GM19324 (cell line): Measurements from ENCODE around the gene FIBCD1.
"Not testable (repeated sequence)": the region's sequence is repeated elsewhere in the genome, so short reads cannot be mapped to it uniquely, and the experiment has no call there.

Experiments used
- ATAC-seq: cut with Tn5 transposase; IDR thresholded peaks from one replicate; pipeline ENCODE4 v1.9.1; 2021; ENCODE audit warnings: mild to moderate bottlenecking, moderate library complexity; ENCODE audit not compliant: unreplicated experiment, low FRiP score

FIBCD1 gene

GRCh38 chr9:130955947-130956621 is 17.0 kb upstream of the FIBCD1 start:
- ATAC-seq, result no peak

GRCh38 chr9:130954925-130955324 is 15.9 kb upstream of the FIBCD1 start:
- ATAC-seq, result not testable (repeated sequence)

- ATAC-seq, result no peak
These were observed 15.3 kb upstream of the FIBCD1 start for GRCh38 chr9:130954317-130954716.

GRCh38 chr9:130952065-130952762 is 13.2 kb upstream of the FIBCD1 start:
- no peak for ATAC-seq

GRCh38 chr9:130950039-130950311 is 10.9 kb upstream of the FIBCD1 start:
- no peak for ATAC-seq

GRCh38 chr9:130949188-130950038 is 10.4 kb upstream of the FIBCD1 start:
- no peak for ATAC-seq

- ATAC-seq, result no peak
These were observed 9.2 kb upstream of the FIBCD1 start for GRCh38 chr9:130948266-130948665.

GRCh38 chr9:130947618-130948140 is 8.6 kb upstream of the FIBCD1 start:
- no peak for ATAC-seq

GRCh38 chr9:130946766-130947617 is 7.9 kb upstream of the FIBCD1 start:
- ATAC-seq, result no peak

GRCh38 chr9:130945173-130945572 is 6.1 kb upstream of the FIBCD1 start:
- ATAC-seq, result no peak

- ATAC-seq, result no peak
These were observed 5.5 kb upstream of the FIBCD1 start for GRCh38 chr9:130944510-130945058.

GRCh38 chr9:130943777-130944176 is 4.7 kb upstream of the FIBCD1 start:
- ATAC-seq, result no peak

GRCh38 chr9:130943221-130943620 is 4.2 kb upstream of the FIBCD1 start:
- no peak for ATAC-seq

GRCh38 chr9:130942679-130943078 is 3.6 kb upstream of the FIBCD1 start:
- ATAC-seq, result no peak

- no peak for ATAC-seq
These were observed 3.0 kb upstream of the FIBCD1 start for GRCh38 chr9:130942084-130942483.

GRCh38 chr9:130940693-130941576 is 1.9 kb upstream of the FIBCD1 start:
- no peak for ATAC-seq

GRCh38 chr9:130940027-130940549 is 1.0 kb upstream of the FIBCD1 start:
- no peak for ATAC-seq

- no peak for ATAC-seq
These were observed 469 bp upstream of the FIBCD1 start for GRCh38 chr9:130939405-130940026.
